ENCODE results near the gene ARID3A.
A peak's percentile ranks its signal among the peaks of the same experiment; 100 is the strongest.

Gene ARID3A

DNA sequence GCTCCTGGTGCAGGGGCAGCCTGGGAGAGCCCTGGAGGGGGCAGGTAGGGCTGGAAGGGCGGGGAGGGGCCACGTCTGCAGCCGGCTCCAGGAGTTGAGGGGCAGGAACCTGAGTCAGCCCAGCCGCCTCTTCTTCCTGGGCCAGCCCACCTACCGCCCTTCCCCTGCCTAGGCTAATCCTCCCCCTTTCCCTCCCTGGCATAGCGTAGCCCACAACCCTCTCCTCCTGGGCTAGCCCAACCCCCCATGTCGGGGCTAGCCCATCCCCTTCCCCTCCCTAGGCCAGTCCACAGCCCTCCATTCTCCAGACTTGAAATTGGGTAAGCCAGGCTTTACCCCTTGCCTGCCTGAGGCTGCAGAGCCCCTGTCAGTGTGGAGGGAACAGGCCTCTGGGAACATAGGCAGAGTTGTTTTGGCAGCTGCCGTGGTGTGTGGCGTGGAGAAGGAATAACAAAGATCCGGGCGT is 37.7 kb downstream of the ARID3A start:
- DNase-seq (ENCODE audit: low spot score) = no peak

DNA sequence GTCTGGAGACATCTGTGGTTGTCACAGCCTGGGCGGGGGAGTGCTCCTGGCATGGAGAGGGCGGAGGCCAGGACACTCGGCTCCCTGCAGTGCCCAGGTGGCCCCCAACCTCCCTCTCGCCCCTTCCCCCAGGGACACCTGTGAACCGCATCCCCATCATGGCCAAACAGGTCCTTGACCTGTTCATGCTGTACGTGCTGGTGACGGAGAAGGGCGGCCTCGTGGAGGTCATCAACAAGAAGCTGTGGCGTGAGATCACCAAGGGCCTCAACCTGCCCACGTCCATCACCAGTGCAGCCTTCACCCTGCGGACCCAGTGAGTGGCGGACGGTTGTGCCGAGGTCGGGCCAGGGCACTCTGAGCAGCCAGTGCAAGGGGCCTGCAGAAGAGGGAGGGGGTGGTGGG is 38.3 kb downstream of the ARID3A start:
- DNase-seq (ENCODE audit: low spot score) = no peak

DNA sequence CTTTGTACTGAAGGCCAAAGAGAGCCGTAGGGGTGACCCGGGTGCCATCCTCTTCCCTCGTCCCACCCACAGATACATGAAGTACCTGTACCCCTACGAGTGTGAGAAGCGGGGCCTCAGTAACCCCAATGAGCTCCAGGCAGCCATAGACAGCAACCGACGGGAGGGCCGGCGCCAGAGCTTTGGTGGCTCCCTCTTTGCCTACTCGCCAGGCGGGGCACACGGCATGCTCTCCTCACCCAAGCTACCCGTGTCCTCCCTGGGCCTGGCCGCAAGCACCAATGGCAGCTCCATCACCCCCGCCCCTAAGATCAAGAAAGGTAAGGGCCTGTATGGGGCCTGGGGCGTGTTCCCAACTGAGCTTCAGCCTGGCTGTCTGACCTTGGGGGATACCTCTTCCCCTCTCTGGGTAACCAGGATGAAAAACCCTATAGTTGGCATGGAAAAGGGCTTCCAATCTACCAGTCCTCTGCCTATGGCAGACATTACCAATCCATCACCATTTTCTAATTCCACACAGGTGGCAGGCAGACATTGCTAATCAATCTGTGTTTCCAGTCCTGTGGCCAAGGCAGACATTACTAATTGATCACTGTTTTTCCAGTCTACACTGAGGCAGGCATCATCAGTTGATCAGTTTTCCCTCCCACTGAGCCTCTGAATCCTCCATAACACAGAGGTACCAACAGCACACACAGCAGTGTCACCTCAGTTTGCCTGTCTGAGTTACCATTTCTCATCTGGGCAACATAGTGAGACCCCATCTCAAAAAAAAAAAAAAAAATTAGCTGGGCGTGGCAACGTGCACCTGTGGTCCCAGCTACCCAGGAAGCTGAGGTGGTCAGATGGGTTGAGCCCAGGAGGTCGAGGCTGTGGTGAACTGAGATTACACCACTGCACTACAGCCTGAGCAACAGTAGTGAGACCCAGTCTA is 39.2 kb downstream of the ARID3A start:
- DNase-seq (ENCODE audit: low spot score) = no peak

DNA sequence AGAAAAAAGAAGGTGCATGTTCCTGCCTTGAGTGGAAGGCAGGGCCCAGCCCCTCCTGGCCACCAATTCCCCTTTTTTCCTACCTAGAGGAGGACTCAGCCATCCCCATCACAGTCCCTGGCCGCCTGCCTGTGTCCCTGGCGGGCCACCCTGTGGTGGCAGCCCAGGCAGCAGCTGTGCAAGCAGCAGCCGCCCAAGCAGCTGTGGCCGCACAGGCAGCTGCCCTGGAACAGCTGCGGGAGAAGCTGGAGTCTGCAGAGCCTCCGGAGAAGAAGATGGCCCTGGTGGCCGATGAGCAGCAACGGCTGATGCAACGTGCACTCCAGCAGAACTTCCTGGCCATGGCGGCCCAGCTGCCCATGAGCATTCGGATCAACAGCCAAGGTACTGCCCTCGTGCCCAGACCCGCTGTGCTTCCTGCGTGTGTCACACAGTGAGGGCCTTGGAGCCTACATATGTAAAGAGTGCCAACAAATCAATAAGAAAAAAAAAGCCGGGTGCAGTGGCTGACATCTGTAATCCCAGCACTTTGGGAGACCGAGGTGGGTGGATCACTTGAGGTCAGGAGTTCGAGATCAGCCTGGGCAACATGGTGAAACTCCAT is 40.8 kb downstream of the ARID3A start:
- no peak for DNase-seq (ENCODE audit: low spot score)

DNA sequence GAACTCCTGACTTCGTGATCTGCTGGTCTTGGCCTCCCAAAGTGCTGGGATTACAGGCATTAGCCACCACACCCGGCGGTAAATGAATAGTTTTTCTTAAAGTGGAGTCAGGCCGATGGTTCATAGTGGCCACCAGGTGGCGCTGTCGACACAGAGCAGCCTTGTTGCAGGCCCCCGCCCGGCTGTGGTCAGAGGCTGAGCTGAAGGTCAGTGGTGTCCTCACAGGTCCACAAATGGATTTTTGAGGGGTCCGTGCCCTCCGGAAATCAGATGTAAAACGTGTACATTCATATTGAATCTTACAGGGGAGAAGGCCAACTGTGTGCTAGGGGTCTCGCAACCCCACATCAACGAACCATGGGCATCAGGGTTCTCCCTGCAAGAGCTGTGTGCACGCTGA is 44.9 kb downstream of the ARID3A start:
- DNase-seq (ENCODE audit: low spot score) = peak; percentile 26

DNA sequence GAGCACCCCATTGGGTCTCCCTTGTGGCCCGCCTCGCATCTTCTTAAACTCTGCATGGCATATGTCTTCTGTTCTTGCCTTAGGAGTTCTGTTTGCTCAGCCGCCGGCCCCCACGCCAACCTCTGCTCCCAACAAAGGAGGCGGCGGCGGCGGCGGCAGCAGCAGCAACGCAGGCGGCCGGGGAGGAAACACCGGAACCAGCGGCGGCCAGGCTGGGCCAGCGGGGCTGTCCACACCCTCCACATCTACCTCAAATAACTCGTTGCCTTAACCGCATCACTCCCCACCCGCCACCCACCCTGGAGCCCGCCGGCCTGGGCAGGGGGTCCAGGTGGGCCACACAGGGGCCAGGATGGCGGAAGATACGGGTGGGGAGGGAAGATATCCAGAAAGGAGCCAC is 46.0 kb downstream of the ARID3A start:
- DNase-seq (ENCODE audit: low spot score) = no peak

DNA sequence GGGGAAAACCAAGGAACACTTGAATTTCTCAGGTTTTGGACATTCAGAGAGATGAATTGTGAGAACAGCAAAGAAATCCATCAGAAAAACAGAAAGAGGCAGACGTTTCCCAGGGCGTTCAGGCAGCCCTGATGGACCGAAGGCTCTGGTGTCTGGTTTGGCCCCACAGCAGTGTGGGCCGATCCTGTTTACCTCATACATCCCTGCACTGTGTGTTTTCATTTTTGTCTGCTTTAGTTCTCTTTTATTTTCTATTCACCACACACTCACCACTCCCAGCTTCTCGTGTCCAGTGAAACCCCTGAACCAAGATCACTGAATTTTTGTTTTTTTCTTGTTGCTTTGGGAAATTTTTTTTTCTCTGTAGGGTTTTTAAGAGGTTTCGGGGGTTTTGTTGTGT is 46.4 kb downstream of the ARID3A start:
- no peak for DNase-seq (ENCODE audit: low spot score)

DNA sequence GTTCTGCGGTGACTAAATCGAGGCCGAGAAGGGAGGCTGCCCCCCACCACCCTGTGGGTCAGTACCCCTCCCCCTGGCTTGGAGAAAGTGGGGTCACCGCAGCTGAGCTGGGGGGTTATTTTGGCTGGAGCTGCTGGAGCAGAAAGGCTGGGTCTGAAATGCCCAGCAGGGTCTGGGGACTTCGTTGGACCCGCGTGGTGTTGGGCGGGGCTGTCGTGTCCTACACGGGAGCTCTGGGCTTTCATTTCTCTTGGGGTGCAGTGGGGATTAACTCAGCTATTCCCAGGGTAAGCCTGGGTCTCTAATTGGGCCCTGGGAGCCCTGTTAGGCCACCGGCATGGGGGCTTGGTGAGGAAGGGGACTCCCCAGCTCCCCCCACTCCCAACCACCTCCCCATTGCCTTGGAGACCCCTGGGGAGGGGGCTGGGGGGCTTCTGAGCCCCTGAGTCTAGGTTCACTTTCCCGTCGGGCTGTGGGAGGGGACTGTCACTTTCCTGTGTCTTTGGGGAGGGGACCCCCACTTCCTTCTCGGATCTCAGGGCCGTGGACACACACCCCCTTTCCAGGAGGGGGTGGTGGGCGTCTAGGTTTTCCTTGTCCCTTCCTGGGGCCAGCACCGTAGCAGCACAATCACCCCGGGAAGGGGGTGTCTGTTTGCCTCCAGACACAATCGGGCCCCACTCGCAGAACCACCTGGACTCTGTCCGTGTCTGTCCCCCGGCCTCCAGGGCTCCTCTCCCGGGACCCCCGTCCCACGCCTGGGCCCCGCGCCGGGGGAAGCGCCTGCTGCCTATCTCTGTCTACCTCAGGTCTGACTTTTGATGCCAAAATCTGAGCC is 48.1 kb downstream of the ARID3A start:
- DNase-seq (ENCODE audit: low spot score) = no peak

DNA sequence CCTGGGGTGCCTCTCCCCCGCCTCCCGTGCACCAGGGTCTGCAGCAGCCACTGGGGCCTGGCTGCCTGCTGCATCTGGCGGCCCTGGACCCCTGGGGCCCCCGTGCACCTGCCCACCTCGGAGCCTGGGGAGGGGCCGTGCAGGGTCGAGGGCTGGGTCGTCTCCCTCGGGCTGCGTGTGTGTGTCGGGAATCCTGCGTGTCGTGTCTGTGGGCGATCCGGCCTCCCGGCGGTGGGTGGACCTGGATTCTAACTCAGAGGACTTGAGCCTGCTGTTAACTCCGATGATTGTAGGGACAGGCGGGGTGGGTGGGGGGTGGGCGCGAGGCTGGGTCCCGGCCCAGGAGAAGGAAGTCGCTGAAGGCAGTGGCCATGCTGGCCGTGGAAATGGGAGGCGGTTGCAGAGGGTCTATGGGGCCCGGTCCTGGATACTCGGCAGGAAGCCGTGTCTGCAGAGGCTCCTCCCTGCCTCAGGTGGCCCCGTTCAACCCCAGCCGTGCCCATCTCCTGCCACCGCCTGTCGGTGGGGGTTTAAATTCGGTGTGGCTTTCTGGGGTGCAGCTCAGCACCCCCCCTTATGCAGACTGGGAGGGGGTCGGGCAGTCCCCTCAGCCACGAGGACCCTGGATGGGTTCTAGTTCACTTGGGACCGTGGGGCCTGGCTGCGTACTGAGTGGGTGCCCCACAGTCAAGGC is 48.9 kb downstream of the ARID3A start:
- no peak for DNase-seq (ENCODE audit: low spot score)

DNA sequence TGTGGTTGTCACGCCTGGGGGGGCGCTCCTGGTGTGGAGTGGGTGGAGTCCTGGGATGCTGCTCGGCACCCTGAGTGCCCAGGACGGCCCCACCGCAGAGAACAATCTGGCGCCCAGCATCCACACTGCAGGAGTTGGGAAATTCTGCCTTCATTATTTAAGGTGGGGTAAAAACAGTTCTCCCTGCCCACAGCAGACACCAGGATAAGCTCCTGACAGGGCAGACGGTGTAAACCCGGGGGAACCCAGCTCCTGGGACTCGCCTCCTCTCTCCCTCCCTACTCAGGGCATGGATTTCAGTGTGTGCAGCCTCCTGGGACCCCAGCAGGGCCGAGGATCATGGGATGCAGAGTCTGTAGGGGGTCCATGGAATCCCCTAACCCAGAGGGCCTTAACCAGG is 50.6 kb downstream of the ARID3A start:
- no peak for DNase-seq (ENCODE audit: low spot score)

DNA sequence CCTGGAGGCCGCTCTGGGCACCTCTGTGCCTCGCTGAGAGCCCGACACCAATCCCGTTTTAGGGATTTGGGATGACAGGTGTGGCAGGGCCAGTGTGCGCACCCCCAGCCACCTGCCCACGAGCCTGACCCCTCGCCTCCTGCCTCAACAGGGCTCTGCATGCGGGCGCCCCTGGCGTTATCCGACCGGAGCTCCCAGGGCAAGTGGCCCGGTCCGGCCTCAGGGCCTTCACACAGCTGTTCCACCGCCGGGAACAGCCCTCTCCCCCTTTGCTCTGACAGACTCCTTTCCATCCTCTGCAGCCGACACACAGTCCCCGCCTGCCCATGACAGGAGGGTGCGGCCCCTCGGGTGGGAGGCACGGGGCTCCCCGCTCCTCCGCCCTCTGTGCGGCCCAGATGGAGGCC is 51.2 kb downstream of the ARID3A start:
- no peak for DNase-seq (ENCODE audit: low spot score)

DNA sequence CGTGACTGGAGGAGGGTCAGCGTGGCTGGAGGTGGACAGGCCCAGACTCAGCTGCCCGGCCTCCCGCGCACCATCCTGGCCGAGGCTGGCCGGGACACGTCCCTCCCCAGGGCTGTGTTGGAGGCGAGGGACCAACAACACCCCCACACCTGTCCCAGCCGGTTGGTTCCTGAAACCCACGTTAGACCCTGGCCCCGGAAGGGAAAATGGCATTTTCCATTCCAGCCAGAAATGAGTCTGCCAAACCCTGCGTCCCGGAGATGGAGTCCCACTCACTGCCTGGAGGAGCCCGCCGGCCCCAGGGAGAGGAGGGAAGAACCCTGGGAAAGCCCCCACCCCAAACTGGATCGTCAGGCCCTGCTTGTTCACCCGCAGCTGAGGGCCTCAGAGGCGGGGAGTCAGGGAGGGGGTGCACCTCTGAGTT is 53.5 kb downstream of the ARID3A start:
- DNase-seq (ENCODE audit: low spot score) = peak; percentile 31

DNA sequence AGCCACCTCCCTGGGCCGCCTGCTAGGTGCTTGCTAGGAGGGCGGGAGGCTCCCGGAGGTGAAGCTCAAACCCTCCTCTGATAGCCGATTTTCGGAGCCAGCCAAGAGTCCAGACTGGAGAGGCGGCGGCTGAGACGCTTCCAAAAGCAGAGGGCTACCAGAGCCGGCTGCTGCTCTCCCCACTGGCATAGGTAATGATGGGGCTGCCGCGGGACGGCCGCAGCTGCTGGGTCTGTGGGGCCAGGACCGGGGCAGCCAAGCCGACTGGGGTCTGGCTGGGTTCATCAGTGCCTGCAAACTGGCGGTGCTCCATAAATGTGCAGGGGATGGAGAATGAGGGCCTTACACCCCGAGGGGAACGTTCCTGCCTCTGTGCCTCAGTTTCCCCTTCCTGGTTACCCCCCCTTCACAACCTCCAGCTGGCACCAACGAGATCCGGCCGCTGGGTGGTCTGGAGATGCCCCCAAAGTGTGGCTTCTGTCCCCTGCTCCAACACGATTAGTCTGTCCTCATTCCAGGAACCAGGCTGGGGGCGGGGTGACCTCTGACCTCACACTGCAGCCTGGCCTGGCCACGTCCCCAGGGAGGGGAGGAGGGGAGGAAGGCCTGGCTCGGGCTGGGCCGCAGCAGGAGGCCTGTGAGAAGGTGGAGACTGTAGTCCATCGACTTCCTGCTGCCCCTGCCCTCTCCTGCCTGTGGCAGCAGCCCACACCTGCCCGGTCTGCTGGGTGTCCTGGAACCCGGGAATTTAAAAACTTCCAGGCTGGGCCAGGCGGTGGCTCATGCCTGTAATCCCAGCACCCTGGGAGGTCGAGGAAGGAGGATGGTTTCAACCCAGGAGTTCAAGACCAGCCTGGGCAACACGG is 54.5 kb downstream of the ARID3A start:
- peak; percentile 62 for DNase-seq (ENCODE audit: low spot score)

DNA sequence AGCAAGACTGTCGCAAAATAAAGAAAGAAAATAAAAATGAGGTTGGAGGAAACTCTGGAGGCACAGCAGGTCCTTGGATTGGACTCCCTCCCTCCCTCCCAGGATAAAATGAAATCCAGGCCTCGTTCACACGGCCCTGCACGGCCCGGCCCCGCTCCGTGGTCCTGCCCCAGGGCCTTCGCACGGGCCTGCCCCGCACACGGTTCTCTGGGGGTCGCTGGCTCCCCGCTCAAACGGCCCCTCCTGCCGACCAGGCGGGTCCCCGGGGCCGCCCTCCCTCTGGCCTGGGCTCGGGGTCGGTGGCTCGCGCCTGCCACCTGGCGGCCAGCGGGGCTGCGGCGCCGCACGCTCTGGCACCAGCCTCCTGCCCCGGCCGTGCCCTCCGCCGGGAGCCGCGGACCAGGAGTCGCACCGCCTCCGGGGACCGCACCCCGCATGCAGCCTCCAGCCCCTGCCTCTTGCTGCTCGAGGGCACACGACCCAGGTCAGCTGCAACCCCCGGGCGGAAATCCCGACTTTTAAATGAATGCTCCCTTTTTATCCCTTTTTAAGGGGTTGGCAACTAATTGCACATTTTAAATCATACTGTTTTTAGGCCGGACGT is 56.8 kb downstream of the ARID3A start:
- peak; percentile 67 for DNase-seq (ENCODE audit: low spot score)

DNA sequence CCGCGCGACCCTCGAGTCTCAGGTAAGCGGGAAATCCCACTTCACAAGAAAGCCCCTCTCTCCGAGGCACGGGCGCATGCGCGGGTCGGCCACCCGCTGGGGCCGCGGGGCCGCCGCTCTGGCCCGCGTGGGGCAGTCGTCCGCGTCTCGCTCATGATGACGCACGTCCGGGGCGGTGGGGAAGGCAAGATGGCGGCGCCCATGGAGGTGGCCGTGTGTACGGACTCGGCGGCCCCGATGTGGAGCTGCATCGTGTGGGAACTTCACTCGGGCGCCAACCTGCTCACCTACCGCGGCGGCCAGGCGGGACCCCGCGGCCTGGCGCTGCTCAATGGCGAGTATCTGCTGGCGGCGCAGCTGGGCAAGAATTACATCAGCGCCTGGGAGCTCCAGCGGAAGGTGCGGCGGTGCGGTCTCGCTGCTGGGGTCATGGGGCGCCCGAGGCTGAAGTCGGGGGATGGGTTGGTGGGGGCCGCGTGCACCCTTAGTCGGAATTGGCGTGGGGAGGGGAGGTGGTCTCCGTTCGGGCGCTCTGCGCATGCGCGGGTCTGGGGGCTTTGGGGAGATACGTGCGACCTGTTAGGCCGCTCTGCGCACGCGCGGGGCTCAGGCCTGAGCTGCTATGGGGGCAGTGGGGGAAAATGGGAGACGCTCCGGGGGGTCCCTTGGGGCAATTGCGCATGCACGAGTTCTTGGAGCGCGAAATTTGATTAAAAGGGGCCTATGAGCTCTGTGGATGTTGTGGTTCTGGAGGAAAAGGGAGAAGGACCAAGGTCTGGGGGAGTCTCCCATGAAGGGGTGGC is 58.5 kb downstream of the ARID3A start, which contains the start of gene WDR18:
WDR18 (plus strand) TSS at position 181 of the 803 bp plus-strand sequence; CDS start at position 190, 9 bp downstream.
- DNase-seq (ENCODE audit: low spot score) = peak; percentile 90

DNA sequence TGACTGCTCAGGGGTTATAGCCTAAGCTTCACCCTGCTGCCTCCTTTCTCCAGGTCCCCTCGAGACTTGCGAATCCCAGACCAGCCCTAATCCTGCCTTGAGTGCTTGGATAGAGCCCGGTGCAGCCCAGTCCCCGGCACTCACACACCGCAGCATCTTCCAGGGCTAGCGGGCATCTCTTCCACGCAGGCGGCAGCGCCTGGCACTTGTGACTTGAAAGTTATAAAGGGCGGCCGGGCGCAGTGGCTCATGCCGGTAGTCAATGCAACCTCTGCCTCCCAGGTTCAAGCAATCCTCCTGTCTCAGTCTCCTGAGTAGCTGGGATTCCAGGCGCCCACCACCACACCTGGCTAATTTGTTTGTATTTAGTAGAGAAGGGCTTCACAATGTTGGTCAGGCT is 60.2 kb downstream of the ARID3A start:
- no peak for DNase-seq (ENCODE audit: low spot score)

DNA sequence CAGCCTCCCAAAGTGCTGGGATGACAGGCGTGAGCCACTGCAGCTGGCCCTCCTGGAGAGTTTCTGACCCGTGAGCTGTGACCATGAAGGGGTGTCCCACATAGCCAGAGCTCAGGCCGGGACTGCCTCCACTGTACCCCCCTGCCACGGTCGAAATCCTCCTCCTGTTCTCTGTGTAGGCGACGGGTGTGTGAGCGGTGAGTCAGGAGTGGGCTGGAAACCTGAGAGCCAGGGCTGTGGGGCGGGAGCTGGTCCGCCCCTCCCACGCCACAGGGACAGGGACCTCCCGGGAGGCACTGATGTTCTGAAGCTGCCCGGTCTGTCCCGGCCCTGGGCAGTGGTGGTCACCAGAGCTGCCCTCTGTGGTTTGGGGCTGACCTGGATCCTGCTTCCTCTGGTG is 62.2 kb downstream of the ARID3A start:
- no peak for DNase-seq (ENCODE audit: low spot score)

DNA sequence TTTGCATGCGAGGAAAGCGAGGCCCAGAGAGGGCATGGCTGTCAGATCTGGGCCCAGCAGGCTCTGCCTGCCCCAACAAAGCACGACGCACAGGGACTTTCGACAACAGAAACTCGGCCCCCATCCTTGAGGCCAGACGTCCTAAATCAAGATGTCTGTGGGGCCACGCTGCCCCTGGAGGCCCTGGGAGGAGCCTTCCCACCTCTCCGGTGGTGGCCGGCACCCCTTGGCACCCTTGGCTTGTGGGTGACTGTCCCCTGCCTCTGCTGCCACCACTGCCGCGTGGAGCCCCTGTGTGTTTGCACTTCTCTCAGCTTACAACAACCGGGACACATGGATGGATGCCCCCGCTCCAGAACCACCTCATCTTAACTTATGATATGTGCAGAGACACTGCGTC is 62.7 kb downstream of the ARID3A start:
- no peak for DNase-seq (ENCODE audit: low spot score)

DNA sequence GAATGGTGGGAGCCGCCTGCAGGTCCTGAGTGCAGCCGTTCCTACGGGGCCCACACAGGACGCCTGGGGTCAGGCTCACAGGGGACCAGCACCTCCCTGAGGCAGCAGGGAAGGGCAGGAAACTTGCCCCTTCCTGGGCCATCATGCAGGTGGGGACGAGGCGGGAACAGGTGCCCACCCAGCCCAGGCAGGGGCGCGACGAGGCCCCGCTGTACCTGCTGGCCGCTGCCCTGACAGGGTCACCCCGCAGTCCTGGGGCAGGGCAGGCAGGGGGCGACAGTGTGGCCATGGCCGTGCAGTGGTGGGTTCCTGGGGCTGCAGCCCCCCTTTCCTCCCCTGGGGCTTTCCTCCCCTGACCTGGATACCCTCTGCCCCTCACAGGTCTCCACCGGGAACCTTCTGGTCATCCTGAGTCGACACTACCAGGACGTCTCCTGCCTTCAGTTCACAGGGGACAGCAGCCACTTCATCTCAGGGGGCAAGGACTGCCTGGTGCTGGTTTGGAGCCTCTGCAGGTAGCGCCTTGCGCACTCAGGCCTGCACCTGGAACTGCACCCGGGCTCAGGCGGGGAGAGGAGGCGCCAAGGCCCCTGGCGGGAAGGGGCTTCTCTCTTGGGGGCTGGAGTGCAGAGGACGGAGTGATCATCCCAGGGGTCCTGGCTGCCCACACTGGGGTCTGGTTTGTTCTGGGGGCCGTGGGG is 63.7 kb downstream of the ARID3A start:
- no peak for DNase-seq (ENCODE audit: low spot score)

All from kidney tubule cell (primary cell).